HCT116 (cell line): Measurements from ENCODE around the gene C11orf21. TPM values are rescaled to one million over a fixed set of nuclear protein-coding genes. Genes with fewer than 3 reads are reported as not detected.

Experiments used
- ATAC-seq: fragments of 200-7000 bp; cut with Tn5 transposase; 2 replicates; pipeline ENCODE4 v1.9.1; 2020; ENCODE audit warnings: mild to moderate bottlenecking, moderate library complexity
- BruUV-seq: library from RNA; stranded (reverse); fragments of 400-500 nt; replicated peaks from 2 replicates; lab custom pipeline; 2021; lab: Mats Ljungman, UMichigan
- CTCF ChIA-PET: fragments of 300-600 bp; sonication (Branson Sonifier 250); formaldehyde crosslinking; loops from one replicate; lab custom pipeline; 2021; ENCODE audit warnings: antibody characterized with exemption; lab: Charles Lee
- POLR2A ChIA-PET: fragments of 300-600, 350-600 bp; sonication (Branson Sonifier 250); formaldehyde crosslinking; loops from one replicate; lab custom pipeline; 2021; ENCODE audit warnings: antibody characterized with exemption; lab: Charles Lee
- RAD21 ChIA-PET, 2 experiments: fragments of 300-600 bp; sonication (Branson Sonifier 250); formaldehyde crosslinking; loops; one replicate each; lab custom pipeline; 2023; ENCODE audit warnings: low total read pairs in 2 of 2; ENCODE audit not compliant: uncharacterized antibody in 2 of 2, unreplicated experiment in 2 of 2, low non-redundant PET in 1 of 2; lab: Charles Lee
- DNase-seq: peaks from one replicate; pipeline ENCODE4 v3.0.0-alpha.2; 2010; ENCODE audit warnings: low read depth, low spot score
- H2AFZ ChIP-seq: fragments of 200-600 bp; shearing (Covaris generic), sonication (generic); 2 replicates; pipeline ENCODE4 v1.6.1; 2017; ENCODE audit warnings: low read depth, mixed run types, mixed read lengths, antibody characterized with exemption, low read length; ENCODE audit not compliant: poor library complexity, severe bottlenecking
- H3K27ac ChIP-seq: 2 replicates; pipeline ENCODE4 v1.5.1; 2012; ENCODE audit warnings: low read depth, low read length
- H3K27me3 ChIP-seq: fragments of 200-600 bp; sonication (generic); 2 replicates; pipeline ENCODE4 v1.6.1; 2016; ENCODE audit warnings: mixed run types, low read length, mixed read lengths; ENCODE audit not compliant: insufficient read depth
- H3K36me3 ChIP-seq, 2 experiments: fragments of 200-500 bp in 1 of 2; fragments of 200-600 bp in 1 of 2; sonication (Bioruptor generic) in 1 of 2; sonication (generic) in 1 of 2; 2 replicates each; pipeline versions ENCODE4 v1.5.1 to v1.6.1; 2014 to 2016; ENCODE audit warnings: low read length in 2 of 2, inconsistent platforms in 1 of 2, mixed read lengths in 1 of 2, mixed run types in 1 of 2; ENCODE audit not compliant: insufficient read depth in 2 of 2, control insufficient read depth in 1 of 2
- H3K4me1 ChIP-seq, 2 experiments: fragments of 200-600 bp in 1 of 2; sonication (generic) in 1 of 2; 2 replicates each; pipeline versions ENCODE4 v1.5.1 to v1.6.1; 2012 to 2017; ENCODE audit warnings: low read length in 2 of 2, inconsistent platforms in 1 of 2, mild to moderate bottlenecking in 1 of 2, mixed read lengths in 1 of 2, mixed run types in 1 of 2, moderate library complexity in 1 of 2; ENCODE audit not compliant: insufficient read depth in 2 of 2, control insufficient read depth in 1 of 2
- H3K4me2 ChIP-seq: fragments of 200-600 bp; sonication (generic); 2 replicates; pipeline ENCODE4 v1.6.1; 2017; ENCODE audit warnings: mixed run types, low read length, mixed read lengths
- H3K4me3 ChIP-seq, 2 experiments: fragments of 200-600 bp in 1 of 2; sonication (generic) in 1 of 2; replicated peaks in 1 of 2; 2 replicates each; pipeline ENCODE4 v1.5.1; 2011 to 2016; ENCODE audit warnings: low read length in 2 of 2, control low read depth in 1 of 2, low read depth in 1 of 2, mild to moderate bottlenecking in 1 of 2, mixed read lengths in 1 of 2, mixed run types in 1 of 2
- H3K79me2 ChIP-seq: fragments of 200-600 bp; sonication (generic); 2 replicates; pipeline ENCODE4 v1.6.1; 2017; ENCODE audit warnings: mild to moderate bottlenecking, mixed run types, low read length, moderate library complexity, mixed read lengths; ENCODE audit not compliant: insufficient read depth
- H3K9ac ChIP-seq: fragments of 200-600 bp; sonication (generic); 2 replicates; pipeline ENCODE4 v1.6.1; 2016; ENCODE audit warnings: low read length, mixed read lengths
- H3K9me2 ChIP-seq: fragments of 200-600 bp; sonication (generic), shearing (Covaris generic); 2 replicates; pipeline ENCODE4 v1.6.1; 2017; ENCODE audit warnings: mixed run types, mild to moderate bottlenecking, moderate library complexity; ENCODE audit not compliant: insufficient read depth
- H3K9me3 ChIP-seq, 2 experiments: fragments of 200-500 bp in 1 of 2; fragments of 200-600 bp in 1 of 2; sonication (Bioruptor generic) in 1 of 2; sonication (generic) in 1 of 2; 2 replicates each; pipeline ENCODE4 v1.6.1; 2014 to 2017; ENCODE audit warnings: low read length in 2 of 2, mixed read lengths in 2 of 2, inconsistent platforms in 1 of 2, low read depth in 1 of 2, mild to moderate bottlenecking in 1 of 2, mixed run types in 1 of 2, moderate library complexity in 1 of 2; ENCODE audit not compliant: control insufficient read depth in 1 of 2, insufficient read depth in 1 of 2
- H4K20me1 ChIP-seq: fragments of 200-600 bp; sonication (generic), shearing (Covaris generic); 2 replicates; pipeline ENCODE4 v1.6.1; 2017; ENCODE audit warnings: mixed run types, mild to moderate bottlenecking, moderate library complexity; ENCODE audit not compliant: insufficient read depth
- ATF3 ChIP-seq: IDR thresholded peaks from 2 replicates; pipeline ENCODE4 v1.6.1; 2012
- CBX3 ChIP-seq: IDR thresholded peaks from 2 replicates; pipeline ENCODE4 v1.6.1; 2012; ENCODE audit warnings: low read depth
- CEBPB ChIP-seq: IDR thresholded peaks from 2 replicates; pipeline ENCODE4 v1.6.1; 2012; ENCODE audit warnings: low read depth
- EGR1 ChIP-seq: IDR thresholded peaks from 2 replicates; pipeline ENCODE4 v1.6.1; 2012; ENCODE audit warnings: low read depth
- ELF1 ChIP-seq: IDR thresholded peaks from 2 replicates; pipeline ENCODE4 v1.6.1; 2012; ENCODE audit warnings: low read depth, borderline replicate concordance
- EZH2 ChIP-seq: fragments of 200-600 bp; sonication (generic); IDR thresholded peaks from 2 replicates; pipeline ENCODE4 v1.6.1; 2017; ENCODE audit warnings: antibody characterized with exemption, mixed run types
- EZH2phosphoT487 ChIP-seq: fragments of 200-600 bp; IDR thresholded peaks from 2 replicates; pipeline ENCODE4 v1.6.1; 2018; ENCODE audit warnings: antibody characterized with exemption, borderline replicate concordance
- FOSL1 ChIP-seq: IDR thresholded peaks from 2 replicates; pipeline ENCODE4 v1.6.1; 2012; ENCODE audit warnings: low read depth
- JUND ChIP-seq: IDR thresholded peaks from 2 replicates; pipeline ENCODE4 v1.6.1; 2012
- POLR2AphosphoS5 ChIP-seq: IDR thresholded peaks from 2 replicates; pipeline ENCODE4 v1.6.1; 2011; ENCODE audit warnings: mild to moderate bottlenecking, low read depth, low read length, moderate library complexity
- REST ChIP-seq: IDR thresholded peaks from 2 replicates; pipeline ENCODE4 v1.6.1; 2012; ENCODE audit warnings: low read depth
- SP1 ChIP-seq: IDR thresholded peaks from 2 replicates; pipeline ENCODE4 v1.6.1; 2012; ENCODE audit warnings: low read depth
- SRF ChIP-seq: IDR thresholded peaks from 2 replicates; pipeline ENCODE4 v1.6.1; 2012; ENCODE audit warnings: low read depth
- TCF7L2 ChIP-seq: IDR thresholded peaks from 2 replicates; pipeline ENCODE4 v1.7.0; 2011; ENCODE audit warnings: borderline replicate concordance, inconsistent platforms; ENCODE audit not compliant: insufficient read depth, insufficient read length; ENCODE audit errors: extremely low read depth
- YY1 ChIP-seq: IDR thresholded peaks from 2 replicates; pipeline ENCODE4 v1.6.1; 2011; ENCODE audit warnings: low read length, low read depth, moderate library complexity, mild to moderate bottlenecking; ENCODE audit not compliant: insufficient replicate concordance; ENCODE audit errors: extremely low read depth
- ZBTB33 ChIP-seq: IDR thresholded peaks from 2 replicates; pipeline ENCODE4 v1.6.1; 2011; ENCODE audit warnings: mild to moderate bottlenecking, low read length, moderate library complexity; ENCODE audit not compliant: insufficient replicate concordance; ENCODE audit errors: extremely low read depth
- ZFX ChIP-seq: fragments of 450-650 bp; IDR thresholded peaks from 2 replicates; pipeline ENCODE4 v1.6.1; 2017
- ZNF274 ChIP-seq: fragments of 200-500 bp; sonication (Bioruptor generic); IDR thresholded peaks from 2 replicates; pipeline ENCODE4 v1.6.1; 2014; ENCODE audit warnings: mild to moderate bottlenecking, low read depth, low read length, inconsistent platforms
- intact Hi-C: fragments of 100-400 bp; cut with micrococcal nuclease; formaldehyde crosslinking; loops from 2 replicates; pipeline ENCODE4 v1.10.0; 2022
- total RNA-seq: library from RNA; stranded (reverse); gene quantifications from one replicate; pipeline ENCODE4 v1.2.1, GENCODE V29; 2021; ENCODE audit not compliant: unreplicated experiment
- TF ChIP-seq, protein P1 (sequence below), 3 experiments: fragments of 200-600 bp in 1 of 3; sonication (generic) in 1 of 3; IDR thresholded peaks in 2 of 3; conservative IDR thresholded peaks in 1 of 3; 2 replicates each; pipeline ENCODE4 v1.5.1; 2012 to 2017; ENCODE audit warnings: low read depth in 2 of 3, low read length in 2 of 3, antibody characterized with exemption in 1 of 3, borderline replicate concordance in 1 of 3, control low read depth in 1 of 3, mild to moderate bottlenecking in 1 of 3, mixed read lengths in 1 of 3, mixed run types in 1 of 3, moderate library complexity in 1 of 3; ENCODE audit not compliant: insufficient read depth in 1 of 3
- TF ChIP-seq, protein P2 (sequence below): IDR thresholded peaks from 2 replicates; pipeline ENCODE4 v1.6.1; 2012

Gene C11orf21
- total RNA-seq, 1 experiment from 2014 or later, result not detected

DNA sequence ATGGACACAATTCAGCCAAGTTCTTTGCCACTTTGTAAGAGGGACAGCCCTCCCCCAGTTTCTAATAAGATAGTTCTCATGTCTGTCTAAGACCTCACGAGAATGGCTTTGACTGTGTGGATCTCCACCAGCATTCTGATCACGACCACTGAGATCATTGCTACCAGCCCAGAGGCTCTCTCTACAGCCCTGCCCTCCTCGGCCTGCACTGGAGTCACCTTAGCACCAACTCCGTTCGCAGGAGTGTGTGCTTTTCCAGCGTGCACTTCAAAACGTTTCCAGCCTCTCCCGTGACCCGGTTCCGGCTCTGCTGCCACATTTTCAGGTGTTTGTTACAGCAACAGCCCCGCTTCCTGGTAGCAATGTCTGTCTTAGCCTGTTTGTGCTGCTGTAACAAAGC is 26.3 kb upstream of the C11orf21 start:
- TF ChIP-seq EZH2phosphoT487, result no peak
- no peak for TF ChIP-seq YY1
- TF ChIP-seq FOSL1, result no peak
- no peak for TF ChIP-seq SP1
- no peak for TF ChIP-seq CBX3
- TF ChIP-seq REST, result no peak
- no peak for TF ChIP-seq ELF1
- TF ChIP-seq TCF7L2, result no peak
- no peak for TF ChIP-seq EGR1
- no peak for TF ChIP-seq ZFX
- TF ChIP-seq ZNF274, result no peak
- no peak for TF ChIP-seq CEBPB
- no peak for TF ChIP-seq EZH2
- TF ChIP-seq, protein P1, sequence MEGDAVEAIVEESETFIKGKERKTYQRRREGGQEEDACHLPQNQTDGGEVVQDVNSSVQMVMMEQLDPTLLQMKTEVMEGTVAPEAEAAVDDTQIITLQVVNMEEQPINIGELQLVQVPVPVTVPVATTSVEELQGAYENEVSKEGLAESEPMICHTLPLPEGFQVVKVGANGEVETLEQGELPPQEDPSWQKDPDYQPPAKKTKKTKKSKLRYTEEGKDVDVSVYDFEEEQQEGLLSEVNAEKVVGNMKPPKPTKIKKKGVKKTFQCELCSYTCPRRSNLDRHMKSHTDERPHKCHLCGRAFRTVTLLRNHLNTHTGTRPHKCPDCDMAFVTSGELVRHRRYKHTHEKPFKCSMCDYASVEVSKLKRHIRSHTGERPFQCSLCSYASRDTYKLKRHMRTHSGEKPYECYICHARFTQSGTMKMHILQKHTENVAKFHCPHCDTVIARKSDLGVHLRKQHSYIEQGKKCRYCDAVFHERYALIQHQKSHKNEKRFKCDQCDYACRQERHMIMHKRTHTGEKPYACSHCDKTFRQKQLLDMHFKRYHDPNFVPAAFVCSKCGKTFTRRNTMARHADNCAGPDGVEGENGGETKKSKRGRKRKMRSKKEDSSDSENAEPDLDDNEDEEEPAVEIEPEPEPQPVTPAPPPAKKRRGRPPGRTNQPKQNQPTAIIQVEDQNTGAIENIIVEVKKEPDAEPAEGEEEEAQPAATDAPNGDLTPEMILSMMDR (IDR thresholded peaks at IDR 0.05 in 2 of 3, conservative IDR thresholded peaks at IDR 0.05 in 1 of 3; ENCODE audit: borderline replicate concordance in 1 of 3, insufficient read depth in 1 of 3, low read depth in 2 of 3, low read length in 2 of 3), result no peak
- TF ChIP-seq, protein P2, sequence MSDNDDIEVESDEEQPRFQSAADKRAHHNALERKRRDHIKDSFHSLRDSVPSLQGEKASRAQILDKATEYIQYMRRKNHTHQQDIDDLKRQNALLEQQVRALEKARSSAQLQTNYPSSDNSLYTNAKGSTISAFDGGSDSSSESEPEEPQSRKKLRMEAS, result no peak
- no peak for TF ChIP-seq SRF
- TF ChIP-seq ZBTB33, result no peak
- no peak for TF ChIP-seq POLR2AphosphoS5
- no peak for TF ChIP-seq ATF3
- no peak for TF ChIP-seq JUND
- peaks cover 0 to 6% of the 10 kb centered on the region in 2 experiments; a peak in 2 of 4 replicates for H3K4me1 ChIP-seq
- ChIA-PET POLR2A (no interaction called here), CTCF (no interaction called here), RAD21 (no interaction called here)
- no TSS peak for BruUV-seq
- H3K36me3 ChIP-seq, result no peaks in the 10 kb centered on the region
- no peak overlapping the region for H2AFZ ChIP-seq
- H3K27me3 ChIP-seq, result no peaks in the 10 kb centered on the region
- ATAC-seq (no peak), DNase-seq (no peak)
- H3K79me2 ChIP-seq, result no peaks in the 10 kb centered on the region
- H3K9ac ChIP-seq, result no peak overlapping the region
- no peak overlapping the region for H3K4me2 ChIP-seq
- no peak overlapping the region for H3K4me3 ChIP-seq
- H3K9me3 ChIP-seq, result peaks cover 0 to 4% of the 10 kb centered on the region in 2 experiments; a peak in 1 of 4 replicates
- H3K27ac ChIP-seq, result no peak overlapping the region
- intact Hi-C loops, result no loop called here
- no peaks in the 10 kb centered on the region for H3K9me2 ChIP-seq
- no peaks in the 10 kb centered on the region for H4K20me1 ChIP-seq
